ENCODE measurements around the gene HOXA3. TPM values are rescaled to one million over a fixed set of nuclear protein-coding genes. Genes with fewer than 3 reads are reported as not detected.

The HOXA3 gene
- total and polyA plus RNA-seq, 4 donors = 1.9 to 10.7 (median 6.3) TPM

DNA sequence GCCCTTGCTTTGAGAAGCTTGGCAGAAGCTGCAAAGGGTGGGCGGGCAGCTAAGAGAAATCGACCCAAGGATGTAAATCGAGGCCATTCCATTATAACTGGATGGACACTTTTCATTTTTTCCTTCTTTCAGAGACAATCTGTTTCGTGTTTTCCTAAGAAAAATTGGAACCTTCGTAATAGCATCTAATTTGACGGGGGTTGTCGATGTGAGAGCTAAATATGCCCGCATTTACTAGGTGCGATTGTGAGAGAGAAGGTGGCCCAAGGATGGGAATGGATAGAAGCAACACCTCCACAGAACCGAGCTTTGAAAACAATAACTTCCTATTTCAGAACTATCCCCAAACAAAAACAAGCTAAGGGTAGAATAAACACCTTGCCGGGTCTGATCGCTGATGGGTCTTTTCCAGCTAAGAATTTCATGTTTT, 21.0 kb downstream of the HOXA3 start:
- Histone ChIP-seq H3K4me3 (no peak overlapping the region), H3K27ac (ENCODE audit: low read depth in 1 of 2, low read length in 1 of 2) (peak overlapping the region in 1 of 2 donors; percentile 94), H3K9ac (ENCODE audit: insufficient read depth in 1 of 2, low read length in 2 of 2) (peak overlapping the region in 1 of 2 donors; percentile 70), H3K27me3 (ENCODE audit: control insufficient read depth in 3 of 3, insufficient read depth in 3 of 3, low read length in 2 of 3) (peaks cover 0 to 75% (median 14%) of the 10 kb centered on the region in 3 donors), H3K4me1 (ENCODE audit: control insufficient read depth in 5 of 5, insufficient read depth in 5 of 5, low read length in 5 of 5) (peaks cover 4 to 85% (median 11%) of the 10 kb centered on the region in 5 donors), H3K9me3 (ENCODE audit: control insufficient read depth in 4 of 4, insufficient read depth in 3 of 4, low read length in 3 of 4) (no peaks in the 10 kb centered on the region), H3K36me3 (ENCODE audit: control insufficient read depth in 4 of 4, insufficient read depth in 4 of 4, low read length in 4 of 4) (peaks cover 0 to 29% (median 5%) of the 10 kb centered on the region in 4 donors)
- 39 to 56% methylated on average over 12 of the region's 12 CpGs for WGBS, 2 donors
- no peak for DNase-seq
- no peak for TF ChIP-seq CTCF (IDR thresholded peaks at IDR 0.05; ENCODE audit: control extremely low read depth, extremely low read depth)
- no peak for ATAC-seq (ENCODE audit: insufficient read depth, low FRiP score)

DNA sequence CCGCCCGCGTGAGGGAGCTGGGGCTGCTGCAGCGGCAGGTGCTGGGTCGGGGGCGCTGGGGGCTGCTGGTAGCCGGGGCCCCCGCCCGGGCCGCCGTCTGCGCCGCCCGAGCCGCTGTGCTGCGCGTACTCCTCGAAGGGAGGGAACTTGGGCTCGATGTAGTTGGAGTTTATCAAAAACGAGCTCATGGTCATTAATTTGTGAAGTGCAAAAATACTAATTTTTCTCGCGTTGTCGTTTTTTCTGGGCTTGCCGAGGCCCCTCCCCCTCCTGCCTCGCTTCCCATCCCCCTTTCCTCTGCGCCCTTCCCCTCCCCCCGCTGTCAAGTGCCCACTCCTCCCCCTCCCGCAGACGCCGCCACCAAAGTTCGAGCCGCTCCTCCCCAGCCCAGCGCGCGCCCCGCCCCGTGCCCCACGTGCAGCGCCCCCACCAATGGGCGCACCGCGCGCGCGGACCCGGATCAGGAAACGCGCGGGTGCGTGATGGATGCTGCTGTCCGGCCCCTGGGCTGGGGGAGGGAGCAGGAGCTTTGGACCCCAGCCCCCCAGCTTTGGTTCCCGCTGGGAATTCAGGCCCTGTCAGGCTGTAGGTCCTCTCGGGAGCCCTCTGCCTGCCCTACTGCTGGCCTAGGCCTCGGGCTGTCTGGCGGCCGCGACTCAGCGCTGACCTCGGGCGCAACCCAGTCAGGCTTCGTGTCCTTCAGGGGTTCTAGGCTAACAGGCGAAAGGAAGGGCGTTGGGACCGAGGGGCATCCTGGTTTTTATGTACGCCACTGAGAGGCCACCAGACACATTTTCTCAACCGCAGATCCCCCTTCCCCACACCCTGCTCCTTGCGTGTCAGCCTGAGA, 21.6 kb downstream of the HOXA3 start, which contains the start of gene HOXA4:
HOXA4 (minus strand) TSS at position 218 of the 850 bp plus-strand sequence; CDS start at position 194, 24 bp downstream.
- DNase-seq (peak; percentile 96 to 97 (median 96)), ATAC-seq (ENCODE audit: insufficient read depth, low FRiP score) (peak; percentile 95)
- no peaks in the 10 kb centered on the region for H3K9me3 ChIP-seq (ENCODE audit: control insufficient read depth in 4 of 4, insufficient read depth in 3 of 4, low read length in 3 of 4)
- H3K4me1 ChIP-seq (ENCODE audit: control insufficient read depth in 5 of 5, insufficient read depth in 5 of 5, low read length in 5 of 5) = peaks cover 4 to 86% (median 11%) of the 10 kb centered on the region in 5 donors
- no peak for TF ChIP-seq CTCF (IDR thresholded peaks at IDR 0.05; ENCODE audit: control extremely low read depth, extremely low read depth)
- peak within 1 kb of the TSS; percentile 78 for H3K4me3 ChIP-seq
- peaks cover 0 to 73% (median 10%) of the 10 kb centered on the region in 3 donors for H3K27me3 ChIP-seq (ENCODE audit: control insufficient read depth in 3 of 3, insufficient read depth in 3 of 3, low read length in 2 of 3)
- peak within 1 kb of the TSS in 1 of 2 donors; percentile 95 for H3K27ac ChIP-seq (ENCODE audit: low read depth in 1 of 2, low read length in 1 of 2)
- 14 to 22% methylated on average over 63 to 67 of the region's 67 CpGs for WGBS, 2 donors
- peaks cover 0 to 25% (median 5%) of the 10 kb centered on the region in 4 donors for H3K36me3 ChIP-seq (ENCODE audit: control insufficient read depth in 4 of 4, insufficient read depth in 4 of 4, low read length in 4 of 4)
- H3K9ac ChIP-seq (ENCODE audit: insufficient read depth in 1 of 2, low read length in 2 of 2) = peak within 1 kb of the TSS in 1 of 2 donors; percentile 92

DNA sequence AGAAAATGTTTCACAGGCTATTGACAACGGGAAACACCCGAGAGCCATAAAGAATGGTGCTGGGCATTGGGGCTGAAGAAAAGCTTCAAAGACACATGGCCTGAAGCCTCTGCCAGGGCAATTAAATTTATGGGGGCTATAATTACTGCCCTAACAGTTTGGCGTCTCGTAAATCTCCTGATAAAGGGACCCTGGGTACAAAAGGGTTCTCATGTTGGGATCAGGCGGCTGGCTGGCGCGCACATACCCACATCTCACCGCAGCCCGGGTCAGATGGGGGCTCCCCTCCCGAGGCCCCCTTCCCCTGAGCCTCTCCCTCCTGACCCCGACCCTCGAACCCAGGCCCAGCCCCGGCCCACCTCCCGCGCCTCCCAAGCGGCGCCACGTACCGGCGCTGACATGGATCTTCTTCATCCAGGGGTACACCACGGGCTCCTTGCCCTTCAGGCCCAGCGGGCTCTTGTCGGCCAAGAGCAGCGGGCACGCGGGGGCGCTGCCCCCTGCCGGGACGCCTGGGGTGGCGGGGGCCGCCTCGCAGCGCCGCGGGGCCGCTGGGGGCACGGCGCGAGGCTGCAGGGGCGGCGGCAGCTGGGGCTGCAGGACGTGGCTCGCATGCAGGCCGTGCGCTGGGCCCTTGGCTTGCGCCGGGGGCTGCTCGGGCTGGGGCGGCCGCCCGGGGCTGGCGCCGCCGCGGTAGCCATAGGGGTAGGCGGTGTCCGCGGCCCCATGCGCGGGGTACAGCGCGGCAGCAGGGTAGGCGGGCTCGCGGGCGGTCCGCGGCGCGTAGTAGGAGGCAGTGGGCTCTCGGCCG, 22.4 kb downstream of the HOXA3 start:
- ATAC-seq (ENCODE audit: insufficient read depth, low FRiP score) (no peak), DNase-seq (peak in 1 of 3 donors; percentile 37)
- H3K27me3 ChIP-seq (ENCODE audit: control insufficient read depth in 3 of 3, insufficient read depth in 3 of 3, low read length in 2 of 3) = peaks cover 0 to 74% (median 10%) of the 10 kb centered on the region in 3 donors
- peak overlapping the region in 1 of 2 donors; percentile 92 for H3K9ac ChIP-seq (ENCODE audit: insufficient read depth in 1 of 2, low read length in 2 of 2)
- H3K36me3 ChIP-seq (ENCODE audit: control insufficient read depth in 4 of 4, insufficient read depth in 4 of 4, low read length in 4 of 4) = peaks cover 0 to 18% (median 8%) of the 10 kb centered on the region in 4 donors
- WGBS, 2 donors = 21 to 39% methylated on average over 56 to 72 of the region's 72 CpGs
- H3K9me3 ChIP-seq (ENCODE audit: control insufficient read depth in 4 of 4, insufficient read depth in 3 of 4, low read length in 3 of 4) = no peaks in the 10 kb centered on the region
- no peak for TF ChIP-seq CTCF (IDR thresholded peaks at IDR 0.05; ENCODE audit: control extremely low read depth, extremely low read depth)
- peaks cover 4 to 86% (median 11%) of the 10 kb centered on the region in 5 donors for H3K4me1 ChIP-seq (ENCODE audit: control insufficient read depth in 5 of 5, insufficient read depth in 5 of 5, low read length in 5 of 5)
- H3K27ac ChIP-seq (ENCODE audit: low read depth in 1 of 2, low read length in 1 of 2) = peak overlapping the region in 1 of 2 donors; percentile 95
- H3K4me3 ChIP-seq = peak overlapping the region; percentile 78

Measured in lung (tissue), 12 donors.